Measurements from ENCODE around the gene HGS.

- no peak for TF ChIP-seq ZZZ3 (CRISPR knock-in tag; IDR thresholded peaks at IDR 0.05; ENCODE audit: borderline replicate concordance)
- no peak for TF ChIP-seq MYC (CRISPR knock-in tag; IDR thresholded peaks at IDR 0.05; ENCODE audit: borderline replicate concordance)
- TF ChIP-seq RAD21 (CRISPR knock-in tag; IDR thresholded peaks at IDR 0.05): no peak
- no peak for TF ChIP-seq PHB2 (IDR thresholded peaks at IDR 0.05; ENCODE audit: partially characterized antibody)
- TF ChIP-seq MLX (CRISPR knock-in tag; IDR thresholded peaks at IDR 0.05): no peak
- TF ChIP-seq ZBTB33 (CRISPR knock-in tag; IDR thresholded peaks at IDR 0.05): no peak
- TF ChIP-seq SKI (IDR thresholded peaks at IDR 0.05; ENCODE audit: partially characterized antibody): no peak
- TF ChIP-seq SETDB1 (CRISPR knock-in tag; IDR thresholded peaks at IDR 0.05; ENCODE audit: borderline replicate concordance): no peak
- no peak for TF ChIP-seq YY1 (IDR thresholded peaks at IDR 0.05; ENCODE audit: insufficient read depth, insufficient replicate concordance, low read depth, low read length)
- TF ChIP-seq USF2 (IDR thresholded peaks at IDR 0.05; ENCODE audit: low read depth, low read length): no peak
- no peak for TF ChIP-seq USF2 (CRISPR knock-in tag; IDR thresholded peaks at IDR 0.05; ENCODE audit: borderline replicate concordance)
- TF ChIP-seq ZNF777 (CRISPR knock-in tag; IDR thresholded peaks at IDR 0.05): no peak
- TF ChIP-seq ESRRA (CRISPR knock-in tag; IDR thresholded peaks at IDR 0.05; ENCODE audit: low read depth): no peak
- TF ChIP-seq RELA (CRISPR knock-in tag; IDR thresholded peaks at IDR 0.05): no peak
- no peak for TF ChIP-seq TAF1 (CRISPR knock-in tag; IDR thresholded peaks at IDR 0.05)
These were observed 41.6 kb downstream of the HGS start for GRCh38 chr17:81725439-81725838.
